Gastrocnemius medialis (tissue), 4 donors: ENCODE data around the gene PTDSS2. TPM values are rescaled to one million over a fixed set of nuclear protein-coding genes. Genes with fewer than 3 reads are reported as not detected.
A peak's percentile ranks its signal among the peaks of the same experiment; 100 is the strongest.

Experiments
- ATAC-seq, 2 donors: fragments of 150-250 bp; one replicate each; pipeline ENCODE4 v1.9.1; 2016
- DNase-seq, 2 donors: peaks; one replicate each; pipeline ENCODE4 v3.0.0-alpha.2; 2019
- H3K27ac ChIP-seq, 4 donors: fragments of 200-600 bp; sonication (generic); 1 replicate in 1 of 4; 2 replicates in 3 of 4; pipeline ENCODE4 v1.5.1; 2016 to 2018; ENCODE audit warnings: mild to moderate bottlenecking in 2 of 4, moderate library complexity in 1 of 4
- H3K27me3 ChIP-seq, 3 donors: fragments of 200-600 bp; sonication (generic) in 2 of 3; 1 replicate in 1 of 3; 2 replicates in 2 of 3; pipeline versions ENCODE4 v1.5.1 to v1.6.0; 2016 to 2019; ENCODE audit warnings: mild to moderate bottlenecking in 1 of 3, moderate library complexity in 1 of 3
- H3K36me3 ChIP-seq, 2 donors: fragments of 200-600 bp; sonication (generic) in 1 of 2; one replicate each; pipeline ENCODE4 v1.5.1; 2017 to 2018
- H3K4me1 ChIP-seq, 2 donors: fragments of 200-600 bp; sonication (generic) in 1 of 2; one replicate each; pipeline ENCODE4 v1.5.1; 2016 to 2017; ENCODE audit warnings: mild to moderate bottlenecking in 2 of 2
- H3K4me3 ChIP-seq, 4 donors: fragments of 200-600 bp; sonication (generic) in 3 of 4; 1 replicate in 1 of 4; 2 replicates in 3 of 4; pipeline ENCODE4 v1.5.1; 2016 to 2019; ENCODE audit warnings: mild to moderate bottlenecking in 2 of 4
- H3K9me3 ChIP-seq, 3 donors: fragments of 200-600 bp; sonication (generic) in 2 of 3; 1 replicate in 1 of 3; 2 replicates in 2 of 3; pipeline ENCODE4 v1.5.1; 2016 to 2019
- POLR2A ChIP-seq, 2 donors: fragments of 450-650 bp; IDR thresholded peaks; one replicate each; pipeline ENCODE4 v1.6.1; 2017; ENCODE audit warnings: antibody characterized with exemption in 2 of 2, mild to moderate bottlenecking in 2 of 2, moderate library complexity in 2 of 2
- in situ Hi-C, 4 donors: fragments of 200-750 bp; cut with MboI; loops; one replicate each; pipeline versions ENCODE4 v1.15.0 to v1.8.0; 2017; ENCODE audit warnings: low sequenced_read_pairs in 4 of 4
- intact Hi-C: fragments of 100-400 bp; cut with DNase I; formaldehyde crosslinking; loops from one replicate; pipeline ENCODE4 v1.15.1; 2023; ENCODE audit warnings: low total_unique reads
- total RNA-seq, 4 donors: library from RNA; depleted of rRNA; stranded (reverse); fragments of >200 nt; gene quantifications; one replicate each; pipeline versions ENCODE4 v1.1.0 to v1.2.3, GENCODE V29; 2016
- TF ChIP-seq, protein P1 (sequence below), 5 experiments: fragments of 450-650 bp in 3 of 5; fragments of 200-600 bp in 2 of 5; sonication (generic) in 2 of 5; IDR thresholded peaks in 4 of 5; conservative IDR thresholded peaks in 1 of 5; 1 replicate in 4 of 5; 2 replicates in 1 of 5; pipeline ENCODE4 v1.5.1; 2016 to 2019; ENCODE audit warnings: antibody characterized with exemption in 5 of 5, mild to moderate bottlenecking in 3 of 5, moderate library complexity in 3 of 5

PTDSS2 gene
- total RNA-seq, 4 donors from 2014 or later: 21.7 to 31.5 (median 23.7) TPM

DNA sequence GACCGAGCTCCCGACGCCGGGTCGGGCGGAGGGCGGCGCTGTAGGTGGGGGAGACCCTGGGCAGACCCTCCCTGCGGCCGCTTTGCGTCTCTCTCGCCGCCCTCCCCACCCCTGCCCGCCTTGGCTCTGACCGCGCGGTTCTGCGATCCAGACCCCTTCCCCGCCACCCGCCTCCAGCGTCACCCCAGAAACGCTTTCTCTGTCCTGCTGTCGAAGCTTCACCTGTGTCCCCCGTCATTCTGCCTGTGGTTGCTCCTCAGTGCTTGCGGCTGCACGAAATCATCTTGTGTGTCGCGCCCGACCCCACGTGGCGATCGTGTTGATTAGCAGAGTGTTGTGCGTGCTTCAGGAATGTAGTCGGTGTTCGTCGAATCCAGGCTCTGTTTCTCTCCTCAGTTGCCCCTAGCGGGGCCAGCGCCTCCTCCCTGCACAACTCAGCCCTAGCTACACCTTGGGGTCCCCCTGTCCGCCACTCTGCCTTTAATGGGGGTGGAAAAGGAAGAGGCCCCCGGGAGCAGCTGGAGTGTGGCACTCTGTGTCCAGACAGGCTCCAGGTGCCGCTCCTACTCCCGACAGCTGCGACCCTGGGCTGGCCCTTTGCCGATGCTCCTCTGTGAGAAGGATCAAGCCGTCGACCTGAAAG lies 851 bp downstream of the PTDSS2 start:
- Histone ChIP-seq H3K27ac (peak overlapping the region; percentile 84 to 98 (median 96)), H3K36me3 (peaks cover 0 to 18% of the 10 kb centered on the region in 2 donors), H3K9me3 (no peaks in the 10 kb centered on the region), H3K4me3 (peak overlapping the region; percentile 71 to 97 (median 78)), H3K27me3 (no peaks in the 10 kb centered on the region), H3K4me1 (peaks cover 22 to 25% of the 10 kb centered on the region in 2 donors)
- ATAC-seq (peak in 1 of 2 donors; percentile 15), DNase-seq (peak in 1 of 2 donors; percentile 28)
- intact Hi-C loops: loop anchor here (1.0 kb wide), 1 partner anchor 67 kb away; no protein-coding TSS in a partner anchor
- in situ Hi-C loops: loop anchor here in 2 of 4 donors (10.0 kb wide), 1 partner anchor 64 kb away; no protein-coding TSS in a partner anchor
- no peak for TF ChIP-seq POLR2A (IDR thresholded peaks at IDR 0.05)
- TF ChIP-seq, protein P1, sequence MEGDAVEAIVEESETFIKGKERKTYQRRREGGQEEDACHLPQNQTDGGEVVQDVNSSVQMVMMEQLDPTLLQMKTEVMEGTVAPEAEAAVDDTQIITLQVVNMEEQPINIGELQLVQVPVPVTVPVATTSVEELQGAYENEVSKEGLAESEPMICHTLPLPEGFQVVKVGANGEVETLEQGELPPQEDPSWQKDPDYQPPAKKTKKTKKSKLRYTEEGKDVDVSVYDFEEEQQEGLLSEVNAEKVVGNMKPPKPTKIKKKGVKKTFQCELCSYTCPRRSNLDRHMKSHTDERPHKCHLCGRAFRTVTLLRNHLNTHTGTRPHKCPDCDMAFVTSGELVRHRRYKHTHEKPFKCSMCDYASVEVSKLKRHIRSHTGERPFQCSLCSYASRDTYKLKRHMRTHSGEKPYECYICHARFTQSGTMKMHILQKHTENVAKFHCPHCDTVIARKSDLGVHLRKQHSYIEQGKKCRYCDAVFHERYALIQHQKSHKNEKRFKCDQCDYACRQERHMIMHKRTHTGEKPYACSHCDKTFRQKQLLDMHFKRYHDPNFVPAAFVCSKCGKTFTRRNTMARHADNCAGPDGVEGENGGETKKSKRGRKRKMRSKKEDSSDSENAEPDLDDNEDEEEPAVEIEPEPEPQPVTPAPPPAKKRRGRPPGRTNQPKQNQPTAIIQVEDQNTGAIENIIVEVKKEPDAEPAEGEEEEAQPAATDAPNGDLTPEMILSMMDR (IDR thresholded peaks at IDR 0.05 in 4 of 5, conservative IDR thresholded peaks at IDR 0.05 in 1 of 5): no peak

DNA sequence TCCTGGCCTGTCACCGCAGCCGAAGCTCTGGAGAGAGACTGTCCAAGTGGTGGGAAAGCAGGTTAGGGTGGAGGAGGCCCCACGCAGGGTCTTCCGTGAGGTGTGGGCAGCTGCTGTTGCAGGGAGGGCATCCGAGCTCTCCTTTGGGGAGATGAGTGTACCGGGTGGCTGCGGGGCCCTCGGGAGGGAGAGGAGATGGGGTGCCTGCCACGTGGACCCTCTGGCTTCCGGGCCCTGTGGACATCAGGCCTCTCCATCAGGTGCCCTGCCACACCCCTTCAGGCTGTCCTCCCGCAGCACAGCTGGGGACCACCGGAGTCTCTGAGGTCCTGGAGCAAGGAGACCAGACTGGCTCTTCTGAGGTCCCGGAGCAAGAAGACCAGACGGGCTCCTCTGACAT lies 1.7 kb downstream of the PTDSS2 start:
- Histone ChIP-seq H3K36me3 (peaks cover 0 to 18% of the 10 kb centered on the region in 2 donors), H3K9me3 (no peaks in the 10 kb centered on the region), H3K27me3 (no peaks in the 10 kb centered on the region), H3K4me3 (peak overlapping the region in 1 of 4 donors; percentile 97), H3K27ac (peak overlapping the region in 1 of 4 donors; percentile 97), H3K4me1 (peaks cover 22 to 25% of the 10 kb centered on the region in 2 donors)
- intact Hi-C loops: no loop called here
- in situ Hi-C loops: loop anchor here in 2 of 4 donors (10.0 kb wide), 1 partner anchor 63 kb away; no protein-coding TSS in a partner anchor
- TF ChIP-seq POLR2A (IDR thresholded peaks at IDR 0.05): no peak
- TF ChIP-seq, protein P1 (IDR thresholded peaks at IDR 0.05 in 4 of 5, conservative IDR thresholded peaks at IDR 0.05 in 1 of 5): no peak
- DNase-seq (no peak), ATAC-seq (no peak)

DNA sequence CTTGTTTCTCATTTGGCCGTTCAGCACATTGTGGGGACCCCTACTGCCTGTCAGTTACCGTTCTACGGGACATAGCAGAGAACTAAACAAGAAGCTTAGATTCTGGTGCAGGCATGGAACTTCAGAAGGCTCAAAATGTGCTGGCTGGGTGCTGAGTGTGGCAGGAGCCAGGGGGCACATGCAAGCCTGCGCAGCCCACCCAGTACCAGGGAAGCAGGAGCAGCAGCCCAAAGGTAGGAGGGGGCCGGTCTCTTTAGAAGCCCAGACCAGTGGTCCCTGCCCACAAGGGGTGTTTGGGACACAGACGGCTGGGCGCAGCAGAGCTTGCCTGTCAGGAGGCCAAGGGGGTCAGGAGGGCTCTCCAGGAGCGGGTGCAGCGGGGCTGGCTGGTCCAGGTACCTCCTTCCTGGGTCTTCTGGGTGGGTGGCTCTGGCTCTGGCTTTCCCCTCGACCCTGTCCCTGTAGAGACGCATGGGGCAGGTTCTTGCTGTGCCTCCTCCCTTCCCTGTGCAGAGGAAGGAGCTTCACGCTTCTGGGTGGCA lies 2.2 kb downstream of the PTDSS2 start:
- intact Hi-C loops (no loop called here), in situ Hi-C loops (loop anchor here in 2 of 4 donors (10.0 kb wide), 1 partner anchor 63 kb away; no protein-coding TSS in a partner anchor)
- Histone ChIP-seq H3K9me3 (no peaks in the 10 kb centered on the region), H3K4me3 (no peak overlapping the region), H3K27ac (no peak overlapping the region), H3K4me1 (peaks cover 22 to 25% of the 10 kb centered on the region in 2 donors), H3K36me3 (peaks cover 0 to 18% of the 10 kb centered on the region in 2 donors), H3K27me3 (no peaks in the 10 kb centered on the region)
- no peak for DNase-seq
- ATAC-seq: no peak
- TF ChIP-seq POLR2A (IDR thresholded peaks at IDR 0.05): no peak
- TF ChIP-seq, protein P1 (IDR thresholded peaks at IDR 0.05 in 4 of 5, conservative IDR thresholded peaks at IDR 0.05 in 1 of 5): no peak

DNA sequence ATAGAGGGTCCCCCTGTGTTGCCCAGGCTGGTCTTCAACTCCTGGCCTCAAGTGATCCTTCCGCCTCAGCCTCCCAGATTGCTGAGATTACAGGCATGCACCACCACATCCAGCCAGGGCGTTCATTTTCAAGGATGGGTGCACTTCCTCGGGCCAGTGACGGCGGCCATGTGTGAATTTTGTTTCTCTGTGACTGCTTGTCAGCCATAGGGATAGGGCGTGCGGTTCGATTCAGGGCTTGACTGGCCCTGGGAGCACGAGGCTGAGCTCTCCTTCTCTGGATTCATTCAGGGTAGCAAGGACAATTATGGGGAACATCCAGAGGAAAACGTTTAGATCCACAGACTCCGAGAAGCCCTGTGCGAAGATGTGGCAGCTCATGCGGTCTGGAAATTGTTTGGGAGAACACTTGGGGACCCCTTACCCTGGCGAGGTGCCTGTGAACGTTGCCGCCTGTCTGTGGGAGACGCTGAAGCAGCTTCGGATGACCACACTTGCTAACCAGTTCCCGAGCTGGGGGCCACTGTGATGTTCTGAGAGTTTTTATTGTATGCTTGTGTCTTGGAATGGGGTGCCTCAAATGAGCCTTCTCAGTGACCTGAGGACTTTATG lies 2.9 kb downstream of the PTDSS2 start:
- TF ChIP-seq, protein P1 (IDR thresholded peaks at IDR 0.05 in 4 of 5, conservative IDR thresholded peaks at IDR 0.05 in 1 of 5): no peak
- TF ChIP-seq POLR2A (IDR thresholded peaks at IDR 0.05): no peak
- Histone ChIP-seq H3K4me3 (no peak overlapping the region), H3K9me3 (no peaks in the 10 kb centered on the region), H3K36me3 (peaks cover 0 to 18% of the 10 kb centered on the region in 2 donors), H3K27me3 (no peaks in the 10 kb centered on the region), H3K4me1 (peaks cover 22 to 25% of the 10 kb centered on the region in 2 donors), H3K27ac (no peak overlapping the region)
- in situ Hi-C loops: loop anchor here in 2 of 4 donors (10.0 kb wide), 1 partner anchor 62 kb away; no protein-coding TSS in a partner anchor
- no peak for ATAC-seq
- no peak for DNase-seq
- intact Hi-C loops: no loop called here
